Transverse colon (tissue), 4 donors: Measurements from ENCODE around the gene TPRG1L. TPM values are rescaled to one million over a fixed set of nuclear protein-coding genes. Genes with fewer than 3 reads are reported as not detected.
"Not testable (repeated sequence)": the region's sequence is repeated elsewhere in the genome, so short reads cannot be mapped to it uniquely, and the experiment has no call there.

Experiments
- DNase-seq: peaks from one replicate; pipeline ENCODE4 v3.0.0-alpha.2; 2019
- H3K27ac ChIP-seq, 4 donors: fragments of 200-600 bp; sonication (generic); 2 replicates each; pipeline ENCODE4 v1.5.1; 2016 to 2018; ENCODE audit warnings: inconsistent platforms in 4 of 4
- H3K27me3 ChIP-seq: fragments of 200-600 bp; sonication (generic); 2 replicates; pipeline ENCODE4 v1.5.1; 2017; ENCODE audit warnings: inconsistent platforms
- H3K36me3 ChIP-seq, 4 donors: fragments of 200-600 bp; sonication (generic); 2 replicates each; pipeline ENCODE4 v1.5.1; 2017 to 2019; ENCODE audit warnings: inconsistent platforms in 4 of 4
- H3K4me1 ChIP-seq, 4 donors: fragments of 200-600 bp; sonication (generic); 2 replicates each; pipeline ENCODE4 v1.5.1; 2017 to 2020; ENCODE audit warnings: inconsistent platforms in 4 of 4
- H3K4me3 ChIP-seq, 4 donors: fragments of 200-600 bp; sonication (generic); 1 replicate in 1 of 4; 2 replicates in 3 of 4; pipeline versions ENCODE4 v1.5.1 to v1.6.1; 2017 to 2019; ENCODE audit warnings: inconsistent platforms in 4 of 4
- H3K9me3 ChIP-seq, 2 donors: fragments of 200-600 bp; sonication (generic); 2 replicates each; pipeline ENCODE4 v1.5.1; 2017 to 2019; ENCODE audit warnings: inconsistent platforms in 2 of 2
- CTCF ChIP-seq, 5 experiments: fragments of 200-600 bp in 3 of 5; fragments of 450-650 bp in 2 of 5; sonication (generic) in 3 of 5; IDR thresholded peaks; 1 replicate in 2 of 5; 2 replicates in 3 of 5; pipeline ENCODE4 v1.5.1; 2016 to 2017; ENCODE audit warnings: antibody characterized with exemption in 5 of 5, inconsistent platforms in 3 of 5, mild to moderate bottlenecking in 2 of 5, moderate library complexity in 1 of 5
- EP300 ChIP-seq: sonication (generic); formaldehyde crosslinking; IDR thresholded peaks from one replicate; pipeline ENCODE4 v1.6.1; 2017; ENCODE audit warnings: antibody characterized with exemption, low read depth
- POLR2A ChIP-seq: fragments of 450-650 bp; IDR thresholded peaks from one replicate; pipeline ENCODE4 v1.6.1; 2016; ENCODE audit warnings: antibody characterized with exemption, mild to moderate bottlenecking, moderate library complexity
- POLR2AphosphoS5 ChIP-seq, 3 donors: sonication (generic); formaldehyde crosslinking; IDR thresholded peaks; one replicate each; pipeline ENCODE4 v1.6.1; 2016; ENCODE audit warnings: antibody characterized with exemption in 3 of 3
- WGBS, 2 donors: methylation state at CpG; one replicate each; pipeline ENCODE4 v1.1.5; 2018; ENCODE audit warnings: low coverage in 1 of 2; 5-methylcytosine and 5-hydroxymethylcytosine counted together
- in situ Hi-C, 4 donors: fragments of 200-750 bp; cut with MboI; loops; one replicate each; pipeline versions ENCODE4 v1.15.0 to v1.15.1; 2017; ENCODE audit warnings: low sequenced_read_pairs in 3 of 4, low pct_ligation_motif_present in 1 of 4, low pct_unique_long_range_greater_than_20kb in 1 of 4
- intact Hi-C: fragments of 100-400 bp; cut with DNase I; formaldehyde crosslinking; loops from one replicate; pipeline ENCODE4 v1.15.1; 2023; ENCODE audit warnings: low total_unique reads
- total RNA-seq, 4 donors: library from RNA; depleted of rRNA; stranded (reverse); fragments of >200 nt; gene quantifications; one replicate each; pipeline ENCODE4 v1.1.0, GENCODE V29; 2016

Gene TPRG1L
- 10 to 100 TPM; 24.5 to 86.8 (median 56.0) TPM for total RNA-seq

DNA sequence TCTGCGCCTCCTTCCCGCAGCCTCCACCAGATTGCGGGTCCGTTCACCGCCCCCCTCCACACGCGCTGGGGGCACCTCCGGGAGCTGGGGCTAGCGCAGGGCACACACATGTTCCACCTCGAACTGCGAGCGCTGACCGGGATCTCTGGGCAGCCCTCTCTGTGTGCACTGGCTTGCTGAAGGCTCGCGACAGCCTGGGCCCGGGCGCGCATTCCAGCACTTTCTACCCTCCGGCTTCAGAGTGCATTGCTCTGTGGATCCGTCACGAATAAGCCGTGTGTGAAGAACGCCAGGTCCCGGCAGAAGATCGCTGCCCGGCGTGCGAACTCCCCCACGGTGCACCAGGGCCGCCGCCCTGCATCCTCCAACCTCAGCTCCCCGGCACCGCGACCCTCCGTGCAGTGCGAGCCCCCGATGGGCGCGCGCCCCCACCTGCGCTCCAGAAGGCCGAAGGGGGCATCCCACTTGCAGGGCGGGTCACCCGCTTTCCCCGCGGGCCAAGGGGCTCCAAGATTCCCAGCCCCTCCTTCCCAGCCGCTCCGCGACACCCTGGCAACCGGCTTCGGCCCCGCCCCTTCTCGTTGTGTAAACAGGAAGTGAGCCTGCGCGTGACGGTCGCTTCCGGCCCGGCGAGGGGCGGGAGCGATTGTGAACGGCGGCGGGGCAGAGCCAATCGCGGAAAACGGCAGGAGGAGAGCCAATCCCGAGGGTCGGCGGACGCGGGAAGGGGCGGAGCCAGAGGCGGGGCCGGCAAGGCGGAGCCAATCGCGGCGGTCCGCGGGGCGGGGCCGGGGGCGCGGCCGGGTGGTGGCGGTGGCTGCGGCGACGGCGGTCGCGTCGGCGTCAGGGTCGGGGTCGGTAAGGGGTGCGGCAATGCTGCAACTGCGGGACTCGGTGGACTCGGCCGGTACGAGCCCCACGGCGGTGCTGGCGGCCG is at the start of gene TPRG1L:
TPRG1L (plus strand) TSS at position 816 of the 937 bp plus-strand sequence; CDS start at position 874, 58 bp downstream.
- in situ Hi-C loops (loop anchor here in 1 of 4 donors (10.0 kb wide), 1 partner anchor 140 kb away; no protein-coding TSS in a partner anchor), intact Hi-C loops (loop anchor here (10.0 kb wide), 1 partner anchor 1430 kb away; the partner anchor contains the start of gene FAAP20)
- Histone ChIP-seq H3K4me1 (peaks cover 15 to 27% (median 24%) of the 10 kb centered on the region in 4 donors), H3K4me3 (peak within 1 kb of the TSS; percentile 78 to 98 (median 94)), H3K36me3 (peaks cover 0 to 18% (median 8%) of the 10 kb centered on the region in 4 donors), H3K27me3 (no peaks in the 10 kb centered on the region), H3K9me3 (no peaks in the 10 kb centered on the region), H3K27ac (peak within 1 kb of the TSS; percentile 82 to 94 (median 92))
- TF ChIP-seq CTCF (IDR thresholded peaks at IDR 0.05): no peak
- peak; percentile 47 for TF ChIP-seq POLR2A
- TF ChIP-seq EP300: peak; percentile 12
- TF ChIP-seq POLR2AphosphoS5 (IDR thresholded peaks at IDR 0.05): peak; percentile 55 to 77 (median 63)
- WGBS, 2 donors: 1 to 7% methylated on average over 3 to 100 of the region's 108 CpGs
- DNase-seq: peak; percentile 99

GRCh38 chr1:3575515-3575914 is 49.3 kb upstream of the TPRG1L start:
- H3K4me3 ChIP-seq, H3K27ac ChIP-seq, H3K36me3 ChIP-seq, H3K4me1 ChIP-seq, H3K9me3 ChIP-seq, intact Hi-C loops, H3K27me3 ChIP-seq, DNase-seq, in situ Hi-C loops: not testable (repeated sequence)
- 70% methylated on average over 6 of the region's 6 CpGs; no CpG with 5 or more reads in 1 of the 2 donors for WGBS, 2 donors

DNA sequence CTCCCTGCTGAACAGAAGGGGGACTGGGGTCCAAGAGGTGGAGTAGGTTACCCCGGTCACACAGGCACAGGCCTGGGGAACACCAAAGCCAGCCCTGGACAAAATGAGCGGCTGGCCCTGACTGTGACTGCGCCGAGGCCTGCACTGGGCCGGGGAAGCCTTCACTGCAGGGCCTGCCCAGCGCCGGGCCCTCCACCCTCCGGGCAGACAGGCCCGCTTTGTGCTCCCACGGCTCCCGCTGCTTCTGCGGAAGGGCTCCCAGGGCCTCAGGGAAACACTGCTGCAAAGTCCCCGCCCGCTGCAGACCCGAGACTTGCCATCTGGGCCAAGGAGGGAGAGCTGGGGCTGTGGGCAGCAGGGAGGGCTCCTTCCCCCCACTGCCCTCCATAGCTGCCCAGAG is 48.8 kb upstream of the TPRG1L start:
- Histone ChIP-seq H3K27ac (no peak overlapping the region), H3K4me1 (no peaks in the 10 kb centered on the region), H3K9me3 (no peaks in the 10 kb centered on the region), H3K36me3 (no peaks in the 10 kb centered on the region), H3K4me3 (no peak overlapping the region), H3K27me3 (no peaks in the 10 kb centered on the region)
- 90% methylated on average over 6 of the region's 15 CpGs; no CpG with 5 or more reads in 1 of the 2 donors for WGBS, 2 donors
- intact Hi-C loops: no loop called here
- TF ChIP-seq POLR2A (no peak), POLR2AphosphoS5 (IDR thresholded peaks at IDR 0.05) (no peak), EP300 (no peak), CTCF (IDR thresholded peaks at IDR 0.05) (no peak)
- in situ Hi-C loops: no loop called here
- DNase-seq: no peak

GRCh38 chr1:3577300-3577699 is 47.5 kb upstream of the TPRG1L start:
- no peak overlapping the region for H3K27ac ChIP-seq
- TF ChIP-seq CTCF (IDR thresholded peaks at IDR 0.05) (no peak), EP300 (no peak), POLR2AphosphoS5 (IDR thresholded peaks at IDR 0.05) (no peak), POLR2A (no peak)
- no peaks in the 10 kb centered on the region for H3K9me3 ChIP-seq
- H3K4me1 ChIP-seq: no peaks in the 10 kb centered on the region
- 69% methylated on average over 7 of the region's 7 CpGs; no CpG with 5 or more reads in 1 of the 2 donors for WGBS, 2 donors
- no peaks in the 10 kb centered on the region for H3K27me3 ChIP-seq
- no peaks in the 10 kb centered on the region for H3K36me3 ChIP-seq
- H3K4me3 ChIP-seq: no peak overlapping the region
- intact Hi-C loops: no loop called here
- no peak for DNase-seq
- in situ Hi-C loops: no loop called here
